GM21528 (cell line): ENCODE data around the gene UBE2J1.
A peak's percentile ranks its signal among the peaks of the same experiment; 100 is the strongest.
"Not testable (repeated sequence)": the region's sequence is repeated elsewhere in the genome, so short reads cannot be mapped to it uniquely, and the experiment has no call there.

Source experiments
- ATAC-seq: cut with Tn5 transposase; IDR thresholded peaks from one replicate; pipeline ENCODE4 v1.9.1; 2021; ENCODE audit warnings: mild to moderate bottlenecking, moderate library complexity; ENCODE audit not compliant: unreplicated experiment, low FRiP score

UBE2J1 gene

DNA sequence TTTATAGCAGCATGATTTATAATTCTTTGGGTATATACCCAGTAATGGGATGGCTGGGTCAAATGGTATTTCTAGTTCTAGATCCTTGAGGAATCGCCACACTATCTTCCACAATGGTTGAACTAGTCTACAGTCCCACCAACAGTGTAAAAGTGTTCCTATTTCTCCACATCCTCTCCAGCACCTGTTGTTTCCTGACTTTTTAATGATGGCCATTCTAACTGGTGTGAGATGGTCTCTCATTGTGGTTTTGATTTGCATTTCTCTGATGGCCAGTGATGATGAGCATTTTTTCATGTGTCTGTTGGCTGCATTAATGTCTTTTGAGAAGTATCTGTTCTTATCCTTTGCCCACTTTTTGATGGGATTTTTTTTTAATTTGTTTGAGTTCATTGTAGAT is 57.4 kb downstream of the UBE2J1 start:
- ATAC-seq, result not testable (repeated sequence)

DNA sequence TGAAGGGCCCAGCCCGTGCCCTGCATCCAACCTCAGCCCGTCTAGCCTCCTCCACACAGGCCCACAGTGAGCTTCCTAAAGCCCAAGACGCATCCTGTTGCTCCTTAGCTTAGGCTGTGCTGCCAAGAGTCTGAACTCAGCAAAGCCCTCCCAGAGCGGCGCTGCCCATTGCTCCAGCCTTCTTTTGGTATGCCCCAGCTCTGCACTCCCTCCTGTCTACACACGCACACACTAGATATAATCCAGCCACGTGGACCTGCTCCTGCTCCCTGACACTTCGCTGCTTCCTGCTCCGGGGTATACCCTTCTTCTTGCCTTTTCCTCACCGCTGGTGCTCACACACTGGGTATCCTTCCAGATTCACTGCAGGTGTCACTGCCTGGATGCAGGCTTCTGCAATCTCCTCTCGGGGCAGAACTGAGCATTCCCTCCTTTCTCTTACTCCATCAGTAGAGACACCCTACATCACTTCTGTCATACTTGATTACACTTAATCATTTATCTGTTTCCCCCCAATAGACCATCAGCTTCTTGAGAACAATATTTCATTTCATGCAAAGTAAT is 61.2 kb downstream of the UBE2J1 start:
- no peak for ATAC-seq

- ATAC-seq, result no peak
These were observed 61.9 kb downstream of the UBE2J1 start for GRCh38 chr6:89290401-89291155.

DNA sequence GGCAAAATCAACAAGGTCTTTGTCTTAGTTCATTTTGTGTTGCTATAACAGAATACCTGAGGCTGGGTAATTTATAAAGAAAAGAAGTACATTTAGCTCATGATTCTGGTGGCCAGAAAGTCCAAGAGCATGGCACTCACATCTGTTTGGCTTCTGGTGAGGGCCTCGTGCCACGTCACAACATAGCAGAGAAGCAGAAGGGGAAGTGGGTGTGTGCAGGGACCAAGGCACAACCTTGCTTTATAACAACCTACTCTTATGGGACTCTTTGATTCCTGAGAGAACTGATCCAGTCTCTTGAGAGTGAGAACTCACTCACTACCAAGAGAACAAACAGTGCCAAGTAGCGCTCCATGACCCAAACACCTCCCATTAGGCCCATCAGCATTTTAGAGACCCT is 62.8 kb downstream of the UBE2J1 start:
- ATAC-seq, result no peak

GRCh38 chr6:89287351-89288028 is 65.0 kb downstream of the UBE2J1 start:
- no peak for ATAC-seq

GRCh38 chr6:89286516-89286915 is 66.0 kb downstream of the UBE2J1 start:
- ATAC-seq, result no peak

DNA sequence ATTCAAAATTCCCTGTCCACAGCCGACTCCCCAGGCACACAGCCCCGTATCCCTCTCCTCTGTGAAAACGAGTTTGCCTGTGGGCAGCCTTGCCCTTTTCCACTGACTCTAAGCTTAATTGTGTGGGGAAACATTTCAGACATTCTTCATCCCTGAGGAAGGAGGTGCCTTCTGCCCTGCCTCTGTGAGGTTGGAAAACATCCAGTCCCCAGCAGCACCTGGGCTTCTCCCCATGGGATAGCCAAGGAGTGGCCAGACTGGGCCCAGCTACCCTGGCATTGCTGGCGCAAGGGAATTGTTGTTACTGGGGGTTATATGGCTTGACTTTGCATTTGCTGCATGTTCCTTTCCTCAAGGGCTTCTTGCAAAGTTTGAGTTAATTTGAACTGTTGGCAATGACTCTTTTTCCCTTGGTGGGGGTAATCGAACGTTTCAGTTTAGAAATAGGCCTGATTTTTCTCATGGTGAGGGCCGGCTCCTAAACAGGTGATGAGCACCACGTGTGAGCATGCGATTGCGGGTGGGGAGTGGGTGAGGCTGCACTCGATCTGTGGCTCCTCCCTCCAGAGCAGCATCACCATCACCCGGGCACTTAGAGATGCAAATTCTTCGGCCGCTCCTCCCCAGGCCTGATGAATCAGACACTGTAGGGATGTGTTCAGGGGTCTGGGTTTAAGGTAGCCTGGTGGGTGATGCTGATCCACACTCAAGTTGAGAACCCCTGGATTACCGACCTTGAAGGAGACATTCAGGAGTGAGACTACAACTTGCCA is 67.4 kb downstream of the UBE2J1 start:
- ATAC-seq, result no peak

GRCh38 chr6:89284081-89284480 is 68.4 kb downstream of the UBE2J1 start:
- no peak for ATAC-seq

DNA sequence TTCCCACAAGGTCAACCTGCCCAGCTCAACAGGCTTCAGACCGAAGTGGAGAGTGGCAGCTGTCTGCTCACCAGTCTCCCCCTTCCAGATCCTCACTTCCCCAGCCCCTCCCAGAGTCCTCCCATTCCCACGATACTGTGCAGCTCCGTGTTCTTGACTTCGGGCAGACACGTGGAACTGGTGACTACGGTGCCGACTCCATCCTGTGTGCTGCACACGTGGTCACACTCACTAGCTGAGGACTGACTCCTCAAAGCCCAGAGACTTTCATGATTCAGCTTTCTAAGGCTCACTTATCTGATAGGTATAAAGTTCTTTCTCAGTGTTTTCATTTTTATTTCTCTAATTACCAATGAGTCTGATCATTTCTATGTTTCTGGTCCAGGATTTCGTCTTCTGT is 69.8 kb downstream of the UBE2J1 start:
- no peak for ATAC-seq

- ATAC-seq, result peak; percentile 91
These were observed 70.7 kb downstream of the UBE2J1 start for GRCh38 chr6:89281779-89282246.

- ATAC-seq, result no peak
These were observed 73.6 kb downstream of the UBE2J1 start for GRCh38 chr6:89278956-89279355.
